ENCODE measurements around the gene ARHGEF17. TPM values are rescaled to one million over a fixed set of nuclear protein-coding genes. Genes with fewer than 3 reads are reported as not detected.
A peak's percentile ranks its signal among the peaks of the same experiment; 100 is the strongest.

ARHGEF17 gene
- total and polyA plus RNA-seq, 2 donors (not counting 1 experiment from before 2014, with no cell fraction given), result 42.8 to 43.1 TPM

DNA sequence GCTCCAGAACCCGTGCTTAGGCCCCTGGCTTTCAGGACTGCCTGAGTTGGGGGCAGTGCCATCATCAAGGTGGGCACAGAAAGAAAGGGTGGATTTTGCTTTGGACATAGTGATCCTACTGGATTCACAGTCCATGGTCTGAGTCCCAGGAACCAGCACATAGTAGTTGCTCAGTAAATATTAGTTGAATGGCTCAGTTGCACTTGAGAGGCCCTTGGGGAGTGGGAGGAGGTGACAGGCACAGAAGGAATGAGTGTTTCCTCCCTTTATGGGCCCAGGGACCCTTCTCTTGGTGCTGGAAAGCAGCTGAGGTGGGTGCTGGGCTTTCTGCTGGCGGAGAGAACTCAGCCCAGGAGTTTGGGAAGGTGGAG, 16.6 kb downstream of the ARHGEF17 start:
- Histone ChIP-seq H2AFZ (ENCODE audit: low read length) (no peak overlapping the region), H3K36me3 (ENCODE audit: control insufficient read depth, insufficient read depth, low read length) (peaks cover 2% of the 10 kb centered on the region), H3K9ac (ENCODE audit: insufficient read depth, low read length) (peak overlapping the region; percentile 40), H3K4me2 (ENCODE audit: extremely low read depth, insufficient read depth, low read length) (peak overlapping the region; percentile 49), H3K4me3 (replicated peaks in 1 of 4; ENCODE audit: control extremely low read depth in 1 of 4, insufficient read depth in 1 of 4, low read depth in 3 of 4, low read length in 4 of 4) (peak overlapping the region in 1 of 4 experiments; percentile 5), H3K4me1 (ENCODE audit: control insufficient read depth, extremely low read depth, insufficient read depth, low read length) (peaks cover 82% of the 10 kb centered on the region), H3K27ac (ENCODE audit: insufficient read depth, low read length) (peak overlapping the region; percentile 73), H3K27me3 (ENCODE audit: control insufficient read depth, insufficient read depth, low read length) (no peaks in the 10 kb centered on the region), H3K9me3 (ENCODE audit: control insufficient read depth, insufficient read depth, low read depth, low read length) (no peaks in the 10 kb centered on the region), H3K79me2 (ENCODE audit: control insufficient read depth, insufficient read depth, low read length) (peaks cover 80% of the 10 kb centered on the region), H4K20me1 (ENCODE audit: control insufficient read depth, extremely low read depth, insufficient read depth, low read length) (no peaks in the 10 kb centered on the region)
- TF ChIP-seq, protein P1, sequence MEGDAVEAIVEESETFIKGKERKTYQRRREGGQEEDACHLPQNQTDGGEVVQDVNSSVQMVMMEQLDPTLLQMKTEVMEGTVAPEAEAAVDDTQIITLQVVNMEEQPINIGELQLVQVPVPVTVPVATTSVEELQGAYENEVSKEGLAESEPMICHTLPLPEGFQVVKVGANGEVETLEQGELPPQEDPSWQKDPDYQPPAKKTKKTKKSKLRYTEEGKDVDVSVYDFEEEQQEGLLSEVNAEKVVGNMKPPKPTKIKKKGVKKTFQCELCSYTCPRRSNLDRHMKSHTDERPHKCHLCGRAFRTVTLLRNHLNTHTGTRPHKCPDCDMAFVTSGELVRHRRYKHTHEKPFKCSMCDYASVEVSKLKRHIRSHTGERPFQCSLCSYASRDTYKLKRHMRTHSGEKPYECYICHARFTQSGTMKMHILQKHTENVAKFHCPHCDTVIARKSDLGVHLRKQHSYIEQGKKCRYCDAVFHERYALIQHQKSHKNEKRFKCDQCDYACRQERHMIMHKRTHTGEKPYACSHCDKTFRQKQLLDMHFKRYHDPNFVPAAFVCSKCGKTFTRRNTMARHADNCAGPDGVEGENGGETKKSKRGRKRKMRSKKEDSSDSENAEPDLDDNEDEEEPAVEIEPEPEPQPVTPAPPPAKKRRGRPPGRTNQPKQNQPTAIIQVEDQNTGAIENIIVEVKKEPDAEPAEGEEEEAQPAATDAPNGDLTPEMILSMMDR (conservative IDR thresholded peaks at IDR 0.05 in 1 of 2, IDR thresholded peaks at IDR 0.05 in 1 of 2; ENCODE audit: low read depth in 1 of 2, low read length in 2 of 2), result no peak
- TF ChIP-seq EZH2 (IDR thresholded peaks at IDR 0.05; ENCODE audit: low read length, missing control alignments), result no peak
- DNase-seq (ENCODE audit: low read depth in 2 of 2), result no peak

DNA sequence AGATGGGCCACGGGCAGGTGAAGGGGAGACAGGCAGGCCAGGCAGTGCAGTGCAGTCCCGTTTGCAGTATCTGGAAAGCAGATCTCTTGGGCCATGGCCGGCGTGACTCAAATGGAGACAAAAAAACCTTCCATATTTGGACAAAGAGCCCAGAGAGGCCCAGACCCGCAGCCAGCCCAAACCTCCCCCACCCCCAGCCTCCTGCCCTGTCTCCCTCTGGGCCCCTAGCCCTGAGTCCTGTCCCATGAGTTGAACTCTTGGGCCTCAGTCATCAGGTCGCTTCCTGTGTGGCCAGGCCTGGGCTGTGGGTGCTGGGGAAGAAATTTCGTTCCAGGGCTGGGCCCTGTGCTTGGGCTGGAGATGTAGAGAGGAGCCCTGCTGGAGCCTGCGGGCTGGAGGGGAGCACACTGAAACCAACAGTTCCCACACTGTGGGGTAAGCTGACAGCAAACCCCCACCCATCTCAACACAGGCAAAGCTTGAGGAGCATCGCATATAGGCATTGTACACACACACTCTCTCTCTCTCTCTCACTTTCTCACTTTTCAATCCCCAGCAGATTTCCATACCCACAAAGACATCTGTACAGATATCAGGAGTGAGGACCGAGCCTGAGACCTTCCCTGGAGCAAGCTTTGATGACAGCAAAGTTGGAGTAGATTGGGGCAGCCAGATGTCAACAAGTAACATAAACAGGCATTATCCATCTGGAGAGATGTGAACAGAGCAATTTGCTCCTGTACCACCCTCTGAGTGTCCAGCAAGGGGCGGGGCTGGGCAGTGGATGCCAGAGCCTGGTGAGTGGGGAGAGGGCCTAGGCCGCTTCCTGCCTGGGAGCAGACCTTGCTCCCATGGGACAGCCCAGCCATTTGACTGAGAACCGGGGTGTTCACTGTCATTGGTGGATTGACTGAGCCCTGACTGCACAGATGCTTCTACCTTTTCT, 17.2 kb downstream of the ARHGEF17 start:
- Histone ChIP-seq H3K4me3 (replicated peaks in 1 of 4; ENCODE audit: control extremely low read depth in 1 of 4, insufficient read depth in 1 of 4, low read depth in 3 of 4, low read length in 4 of 4) (peak overlapping the region in 1 of 4 experiments; percentile 8), H2AFZ (ENCODE audit: low read length) (no peak overlapping the region), H3K79me2 (ENCODE audit: control insufficient read depth, insufficient read depth, low read length) (peaks cover 78% of the 10 kb centered on the region), H3K4me1 (ENCODE audit: control insufficient read depth, extremely low read depth, insufficient read depth, low read length) (peaks cover 81% of the 10 kb centered on the region), H3K27ac (ENCODE audit: insufficient read depth, low read length) (peak overlapping the region; percentile 73), H3K9me3 (ENCODE audit: control insufficient read depth, insufficient read depth, low read depth, low read length) (no peaks in the 10 kb centered on the region), H4K20me1 (ENCODE audit: control insufficient read depth, extremely low read depth, insufficient read depth, low read length) (no peaks in the 10 kb centered on the region), H3K4me2 (ENCODE audit: extremely low read depth, insufficient read depth, low read length) (peak overlapping the region; percentile 49), H3K36me3 (ENCODE audit: control insufficient read depth, insufficient read depth, low read length) (no peaks in the 10 kb centered on the region), H3K27me3 (ENCODE audit: control insufficient read depth, insufficient read depth, low read length) (no peaks in the 10 kb centered on the region), H3K9ac (ENCODE audit: insufficient read depth, low read length) (peak overlapping the region; percentile 49)
- peak; percentile 66 to 78 for DNase-seq (ENCODE audit: low read depth in 2 of 2)
- TF ChIP-seq, protein P1 (conservative IDR thresholded peaks at IDR 0.05 in 1 of 2, IDR thresholded peaks at IDR 0.05 in 1 of 2; ENCODE audit: low read depth in 1 of 2, low read length in 2 of 2), result no peak
- TF ChIP-seq EZH2 (IDR thresholded peaks at IDR 0.05; ENCODE audit: low read length, missing control alignments), result no peak

DNA sequence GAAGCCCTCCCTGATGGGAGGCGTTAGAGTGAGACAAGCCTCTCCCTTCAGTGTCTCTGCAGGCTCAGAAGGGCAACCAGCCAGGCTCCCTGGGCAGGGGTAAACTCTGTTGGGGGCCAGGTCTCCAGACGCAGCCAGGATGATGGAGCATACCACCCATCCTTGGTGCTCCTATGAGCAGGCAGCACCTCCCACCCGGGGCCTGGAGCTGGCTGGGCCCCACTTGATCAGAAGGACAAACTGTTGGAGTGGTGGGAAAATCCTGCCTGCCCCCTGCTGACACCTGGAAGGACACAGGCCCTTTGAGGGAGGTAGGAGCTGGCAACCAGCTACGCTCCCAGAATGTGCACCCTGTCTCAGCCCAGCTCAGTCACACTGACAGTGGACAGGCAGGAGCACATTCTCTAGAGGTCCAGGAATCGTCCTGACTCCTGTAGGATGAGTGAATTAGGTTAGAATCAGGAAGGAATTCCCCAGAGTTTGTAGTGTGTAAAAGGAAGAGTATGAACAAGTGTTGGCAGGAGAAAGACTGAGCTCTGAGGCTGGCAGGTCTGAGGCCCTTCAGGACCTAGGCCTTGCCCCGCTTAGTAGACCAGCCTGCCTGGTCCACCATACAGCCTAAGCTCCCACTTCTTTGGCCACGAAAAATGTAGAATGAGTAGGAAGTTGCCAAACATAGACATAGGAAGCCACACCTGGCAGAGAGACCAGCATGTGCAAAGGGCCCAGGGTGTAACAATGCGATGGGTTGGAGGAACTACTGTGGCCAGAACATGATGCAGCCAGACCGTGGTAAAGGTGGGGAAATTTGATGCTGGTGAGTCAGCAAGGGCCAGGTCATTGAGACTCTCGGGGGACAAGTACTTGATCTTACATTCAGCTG, 19.1 kb downstream of the ARHGEF17 start:
- no peak overlapping the region for H2AFZ ChIP-seq (ENCODE audit: low read length)
- H3K4me1 ChIP-seq (ENCODE audit: control insufficient read depth, extremely low read depth, insufficient read depth, low read length), result peaks cover 83% of the 10 kb centered on the region
- no peak overlapping the region for H3K9ac ChIP-seq (ENCODE audit: insufficient read depth, low read length)
- no peak overlapping the region for H3K4me3 ChIP-seq (replicated peaks in 1 of 4; ENCODE audit: control extremely low read depth in 1 of 4, insufficient read depth in 1 of 4, low read depth in 3 of 4, low read length in 4 of 4)
- no peaks in the 10 kb centered on the region for H3K27me3 ChIP-seq (ENCODE audit: control insufficient read depth, insufficient read depth, low read length)
- peak; percentile 58 to 81 for DNase-seq (ENCODE audit: low read depth in 2 of 2)
- no peaks in the 10 kb centered on the region for H3K36me3 ChIP-seq (ENCODE audit: control insufficient read depth, insufficient read depth, low read length)
- no peaks in the 10 kb centered on the region for H4K20me1 ChIP-seq (ENCODE audit: control insufficient read depth, extremely low read depth, insufficient read depth, low read length)
- H3K4me2 ChIP-seq (ENCODE audit: extremely low read depth, insufficient read depth, low read length), result no peak overlapping the region
- TF ChIP-seq, protein P1 (conservative IDR thresholded peaks at IDR 0.05 in 1 of 2, IDR thresholded peaks at IDR 0.05 in 1 of 2; ENCODE audit: low read depth in 1 of 2, low read length in 2 of 2), result no peak
- TF ChIP-seq EZH2 (IDR thresholded peaks at IDR 0.05; ENCODE audit: low read length, missing control alignments), result no peak
- peak overlapping the region; percentile 30 for H3K27ac ChIP-seq (ENCODE audit: insufficient read depth, low read length)
- no peaks in the 10 kb centered on the region for H3K9me3 ChIP-seq (ENCODE audit: control insufficient read depth, insufficient read depth, low read depth, low read length)
- H3K79me2 ChIP-seq (ENCODE audit: control insufficient read depth, insufficient read depth, low read length), result peaks cover 87% of the 10 kb centered on the region
